Activated CD8-positive, alpha-beta memory T cell treated with anti-CD3 and anti-CD28 coated beads, Interleukin-2, amount 50 U/mL, for 48 hours (primary cell): ENCODE data around the gene PKMYT1.

ENCODE experiments used
- DNase-seq: peaks from one replicate; pipeline ENCODE4 v3.0.0-alpha.2; 2020

The PKMYT1 gene

DNA sequence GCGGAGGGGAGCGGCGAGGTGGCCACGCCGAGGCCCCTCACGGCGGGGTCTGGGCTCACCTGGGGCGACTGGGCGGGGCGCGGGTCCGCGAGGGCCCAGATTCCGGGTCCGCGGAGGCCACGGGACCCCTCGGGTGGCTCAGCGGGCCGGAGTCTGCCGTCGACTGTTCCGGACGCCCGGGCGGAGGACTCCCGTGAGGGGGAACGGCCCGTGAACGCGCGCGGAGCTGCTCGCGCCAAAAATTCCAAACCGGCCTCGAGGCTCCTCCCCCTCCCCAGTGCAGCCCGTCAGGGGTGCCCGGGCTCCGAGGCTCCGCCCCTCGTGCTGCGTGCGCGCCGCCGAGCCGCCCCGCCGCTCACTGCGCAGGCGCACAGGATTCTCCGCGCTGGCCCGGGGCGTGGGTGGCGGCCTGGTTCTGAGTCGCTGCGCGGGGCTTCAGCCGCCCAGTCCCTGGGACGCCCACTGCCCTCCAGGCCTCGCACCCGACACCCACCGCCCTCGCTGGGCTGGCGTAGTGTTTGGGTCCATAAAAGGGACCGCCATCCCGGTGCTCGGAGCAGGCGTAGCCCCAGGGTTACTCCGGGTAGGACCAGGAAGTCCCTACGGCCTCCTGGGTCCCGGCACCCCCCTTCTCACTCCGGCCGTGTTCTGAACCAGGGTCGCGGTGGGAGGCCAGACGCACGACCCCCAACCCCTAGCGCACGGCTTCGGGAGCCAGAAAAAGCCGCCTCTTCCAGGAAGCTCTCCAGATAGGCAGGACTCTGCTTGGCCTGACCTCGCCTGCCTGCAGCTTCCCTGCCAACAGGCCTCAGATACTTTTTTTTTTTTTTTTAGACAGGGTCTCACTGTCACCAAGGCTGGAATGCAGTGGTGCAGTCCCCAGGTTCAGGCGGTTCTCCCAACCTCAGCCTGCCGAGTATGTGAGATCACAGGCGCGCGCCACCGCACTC, at the start of gene PKMYT1:
Gene PKMYT1, minus strand, starts transcription at position 220 of the 950 bp plus-strand sequence. CDS start 789 bp downstream, outside the sequence.
- DNase-seq = peak; percentile 99

DNA sequence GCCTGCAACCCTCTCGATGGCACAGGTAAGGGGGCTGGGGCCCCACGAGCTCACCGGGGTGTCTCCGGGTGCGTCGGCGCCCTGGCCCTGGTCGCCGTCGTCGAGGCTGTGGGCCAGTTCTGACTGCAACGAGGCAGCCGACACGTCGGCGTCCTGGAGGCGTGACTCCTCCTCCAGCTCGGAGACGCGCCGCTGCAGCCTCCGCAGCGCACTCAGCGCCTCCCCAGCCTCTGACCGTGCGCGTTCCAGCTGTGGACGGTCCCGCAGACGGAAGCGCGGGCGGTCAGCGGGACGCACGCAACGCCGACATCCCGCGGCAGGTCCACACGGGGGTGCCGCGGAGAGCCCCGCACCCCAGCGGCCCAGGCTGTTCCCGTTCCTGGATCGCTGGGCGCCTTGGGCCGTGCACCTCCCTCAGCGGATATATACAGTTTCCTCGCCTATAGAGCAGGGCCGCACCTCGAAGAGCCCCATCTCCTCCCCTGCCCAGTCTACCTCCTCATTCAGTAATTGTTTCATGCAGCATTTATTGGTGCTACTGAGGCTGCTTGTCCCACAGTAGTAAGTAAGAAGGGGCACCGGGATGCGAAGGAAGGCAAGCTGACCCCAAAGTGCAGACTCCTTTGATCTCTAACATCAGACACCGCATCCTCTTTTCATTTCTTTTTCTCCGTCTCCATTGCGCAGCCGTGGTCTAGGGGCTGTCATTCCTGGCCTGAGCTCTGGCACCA, 49.4 kb upstream of the PKMYT1 start:
- peak; percentile 80 for DNase-seq

DNA sequence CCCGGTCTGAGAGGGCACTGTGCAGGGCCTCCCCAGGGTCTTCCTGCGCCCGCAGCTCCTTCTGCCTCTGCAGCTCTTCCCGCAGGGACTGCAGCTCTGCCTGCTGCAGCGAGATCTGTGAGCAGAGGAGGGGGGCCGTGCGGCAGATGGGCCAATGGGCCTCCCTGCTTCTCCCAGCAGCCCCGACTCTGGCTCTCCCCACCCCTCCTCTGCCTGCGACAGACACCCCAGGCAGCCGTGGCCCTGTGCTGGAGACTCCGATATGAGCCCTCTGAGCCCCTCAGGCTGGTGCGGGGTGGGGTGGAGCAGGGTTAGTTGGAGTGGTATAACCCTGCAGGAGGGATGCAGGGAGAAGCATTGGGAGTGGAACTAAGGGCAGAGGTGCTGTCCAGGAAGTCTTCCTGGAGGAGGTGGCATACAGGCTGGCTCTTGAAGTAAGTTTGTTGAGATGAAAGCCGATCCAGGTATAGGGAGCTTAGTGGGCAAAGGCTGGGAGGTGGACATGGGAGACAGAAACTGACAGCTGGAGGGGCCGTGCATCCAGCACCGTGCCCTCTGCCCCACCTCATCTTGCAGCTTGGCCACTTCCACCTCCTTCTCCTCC, 48.6 kb upstream of the PKMYT1 start:
- DNase-seq = no peak

DNA sequence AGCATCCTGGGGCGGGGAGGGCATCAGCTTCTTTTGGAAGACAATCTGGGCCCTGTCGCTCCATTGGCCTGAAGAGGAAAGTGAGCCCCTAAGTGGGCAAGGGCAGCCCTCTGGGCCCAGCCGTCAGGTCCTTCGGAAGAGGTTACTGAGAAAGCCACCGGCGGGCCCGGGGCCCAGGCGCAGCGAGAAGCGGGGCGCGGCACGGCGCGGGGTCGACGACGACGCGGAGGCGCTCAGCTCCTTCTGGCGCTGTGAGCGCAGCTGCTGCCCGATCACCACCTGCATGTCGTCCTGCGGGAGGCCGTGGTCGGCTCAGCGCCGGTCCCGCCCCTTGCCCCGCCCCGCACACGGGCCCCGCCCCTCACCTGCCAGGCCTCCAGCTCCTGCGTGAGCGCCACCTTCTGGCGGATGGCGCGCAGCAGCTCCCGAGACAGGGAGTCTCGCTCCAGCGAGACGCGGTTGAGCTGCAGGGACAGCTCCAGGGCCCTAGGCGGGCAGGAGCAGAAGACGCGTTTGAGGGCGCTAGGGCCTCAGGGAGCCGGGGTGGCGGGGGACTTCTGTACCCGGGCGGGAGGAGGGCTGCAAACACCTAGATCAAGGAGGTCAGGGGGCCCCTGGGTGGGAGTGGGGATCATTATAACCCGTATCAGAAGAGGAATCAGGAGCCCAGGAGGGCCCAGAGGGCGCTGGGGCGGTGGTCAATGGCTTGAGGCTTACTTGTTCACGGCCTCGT, 47.9 kb upstream of the PKMYT1 start:
- peak; percentile 96 for DNase-seq

DNA sequence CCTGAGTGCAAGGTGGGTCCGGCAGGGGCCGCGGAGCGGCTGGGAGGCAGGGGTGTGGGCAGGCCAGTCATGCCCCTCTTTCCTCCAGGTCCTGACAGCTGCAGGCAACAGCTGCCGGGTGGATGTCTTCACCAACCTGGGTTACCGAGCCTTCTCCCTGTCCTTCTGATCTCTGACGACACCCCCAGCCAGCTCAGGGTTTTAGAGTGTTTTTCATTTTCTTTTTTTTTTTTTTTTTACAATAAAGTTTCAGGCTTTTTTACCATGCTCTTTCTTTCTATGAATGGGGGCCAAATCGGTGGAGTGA, 47.2 kb upstream of the PKMYT1 start:
- DNase-seq = no peak

- DNase-seq = no peak
Measured at GRCh38 chr16:3026609-3027488, 46.6 kb upstream of the PKMYT1 start.

GRCh38 chr16:3026003-3026378, 45.7 kb upstream of the PKMYT1 start:
- no peak for DNase-seq

DNA sequence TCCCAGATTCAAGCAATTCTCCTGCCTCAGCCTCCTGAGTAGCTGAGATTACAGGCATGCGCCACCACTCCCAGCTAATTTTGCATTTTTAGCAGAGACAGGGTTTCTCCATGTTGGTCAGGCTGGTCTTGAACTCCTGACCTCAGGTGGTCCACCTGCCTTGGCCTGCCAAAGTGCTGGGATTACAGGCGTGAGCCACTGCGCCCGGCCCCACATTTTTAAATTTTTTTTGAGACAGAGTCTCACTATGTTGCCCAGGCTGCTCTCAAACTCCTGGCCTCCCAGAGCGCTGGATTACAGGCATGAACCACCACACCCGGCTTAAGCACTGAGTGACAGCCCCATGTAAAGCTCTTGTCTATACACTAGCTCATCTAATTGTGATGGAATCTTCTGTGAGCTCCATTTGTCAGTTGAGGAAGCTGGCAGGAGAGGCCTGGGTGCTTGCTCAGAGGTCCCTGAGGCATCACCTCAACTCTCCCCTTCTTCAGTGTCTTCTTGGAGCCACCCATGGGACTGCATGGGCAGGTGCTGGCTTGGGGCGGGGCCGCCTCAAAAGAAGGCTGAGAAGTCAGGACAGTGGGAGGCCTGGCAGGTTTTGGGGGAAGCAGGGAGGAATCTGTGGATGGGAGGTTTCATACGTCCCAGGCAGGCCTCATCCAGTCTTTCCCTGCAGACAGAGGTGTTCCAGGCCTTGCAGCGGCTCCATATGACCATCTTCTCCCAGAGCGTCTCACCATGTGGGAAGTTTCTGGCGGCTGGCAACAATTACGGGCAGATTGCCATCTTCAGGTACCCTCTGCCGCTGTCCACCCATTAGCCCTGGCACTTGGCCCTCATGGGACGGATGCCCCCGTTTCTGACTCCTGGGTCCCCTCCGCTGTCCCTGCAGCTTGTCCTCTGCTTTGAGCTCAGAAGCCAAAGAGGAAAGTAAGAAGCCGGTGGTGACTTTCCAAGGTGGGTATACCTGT, 45.1 kb upstream of the PKMYT1 start:
- no peak for DNase-seq

DNA sequence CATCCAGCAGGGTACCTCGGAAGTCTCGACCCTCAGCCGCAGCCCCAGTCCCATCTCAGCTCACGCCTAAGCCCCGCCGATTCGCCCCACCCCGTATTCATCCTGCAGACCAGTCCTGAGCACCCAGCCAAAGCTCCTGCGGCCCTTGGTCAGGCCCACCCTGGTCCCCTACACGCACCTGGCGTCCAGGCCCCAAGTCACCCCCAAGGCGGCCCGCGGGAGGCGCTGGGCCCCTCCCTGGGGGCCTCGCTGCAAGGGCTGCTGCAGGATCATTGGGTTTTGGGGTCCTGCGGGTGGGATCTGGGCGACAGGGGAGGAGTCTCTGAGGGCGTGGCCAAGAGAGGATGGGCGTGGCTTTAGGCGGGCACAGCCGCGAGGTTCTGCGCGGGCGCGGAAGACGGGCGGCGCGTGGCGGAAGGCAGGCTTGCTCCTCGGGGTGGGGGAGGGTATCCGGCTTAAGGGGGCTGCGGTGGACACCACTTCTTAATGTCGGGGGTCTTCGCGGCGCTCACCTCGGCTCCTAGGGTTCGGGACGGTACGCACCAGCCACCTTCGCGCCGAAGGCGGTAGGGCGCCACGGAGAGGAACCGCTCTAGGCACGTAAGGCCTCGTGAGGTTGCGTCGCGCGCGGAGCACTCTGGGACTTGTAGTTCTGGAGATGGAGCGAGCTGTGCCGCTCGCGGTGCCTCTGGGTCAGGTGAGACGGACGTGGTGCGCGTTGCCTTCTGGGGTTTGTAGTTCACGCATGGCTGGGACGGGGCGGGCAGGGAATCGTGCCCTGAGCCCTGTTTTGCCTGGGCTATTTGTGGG, 43.6 kb upstream of the PKMYT1 start, which contains the start of the genes HCFC1R1 and THOC6:
Gene HCFC1R1, minus strand, starts transcription at position 274 of the 810 bp plus-strand sequence. Its CDS starts 1 bp downstream, at position 273.
Gene THOC6, plus strand, starts transcription at position 367 of the 810 bp plus-strand sequence. Its CDS starts 292 bp downstream, at position 659.
- peak; percentile 96 for DNase-seq

- DNase-seq = no peak
Measured at GRCh38 chr16:3023415-3023668, 43.1 kb upstream of the PKMYT1 start.

DNA sequence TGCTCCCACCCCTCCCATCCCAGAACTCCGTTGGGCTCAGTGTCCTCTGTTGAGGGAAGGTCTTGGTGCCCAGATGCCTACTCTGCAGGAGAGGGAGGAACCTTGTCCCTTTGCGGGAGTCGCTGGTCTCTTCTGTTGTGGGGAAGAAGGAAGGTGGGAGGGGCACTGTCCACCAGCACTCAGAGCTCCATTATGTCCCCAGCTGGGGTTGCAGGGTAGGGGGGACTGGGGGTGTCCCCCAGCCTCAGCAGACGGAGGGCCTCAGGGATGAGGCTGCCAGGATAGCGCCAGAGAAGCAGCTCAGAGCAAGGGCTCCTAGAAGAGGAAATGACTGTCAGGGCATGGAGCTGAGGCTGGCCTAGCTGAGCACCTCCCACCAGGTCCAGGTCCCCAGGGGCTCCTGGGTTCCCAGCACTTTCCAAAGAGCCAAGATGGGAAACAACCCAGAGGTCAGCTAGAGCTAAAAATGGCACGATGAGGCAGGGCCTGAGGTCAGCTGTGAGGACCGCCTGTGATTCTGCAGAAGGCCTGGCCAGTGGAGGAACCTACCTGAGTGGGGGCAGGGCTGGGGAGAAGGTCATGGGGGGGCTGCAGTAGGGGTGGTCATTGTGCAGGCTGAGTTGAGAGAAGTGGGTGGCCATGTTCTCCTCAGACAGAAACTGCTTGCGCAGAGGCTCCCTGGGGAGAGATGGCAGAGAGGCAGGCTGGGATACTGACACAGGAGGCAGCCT, 42.6 kb upstream of the PKMYT1 start:
- DNase-seq = no peak

DNA sequence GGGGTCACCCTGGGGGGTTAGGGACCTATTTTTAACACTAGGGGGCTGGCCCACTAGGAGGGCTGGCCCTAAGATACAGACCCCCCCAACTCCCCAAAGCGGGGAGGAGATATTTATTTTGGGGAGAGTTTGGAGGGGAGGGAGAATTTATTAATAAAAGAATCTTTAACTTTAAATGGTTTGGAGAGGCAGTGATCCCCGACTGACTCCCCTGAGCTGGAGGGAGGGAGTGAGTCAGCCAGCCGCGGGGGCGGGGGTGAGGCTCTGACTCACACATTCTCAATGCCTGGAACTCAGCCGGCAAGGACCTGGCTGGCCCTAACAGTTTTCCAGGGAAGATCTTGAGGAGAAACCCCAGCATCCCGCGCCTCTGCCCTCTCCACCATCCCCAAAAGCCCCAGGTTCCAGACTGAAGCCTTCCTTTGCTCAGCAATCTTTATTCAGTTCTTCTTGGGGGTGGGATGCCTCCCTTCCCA, 42.0 kb upstream of the PKMYT1 start:
- DNase-seq = peak; percentile 92

DNA sequence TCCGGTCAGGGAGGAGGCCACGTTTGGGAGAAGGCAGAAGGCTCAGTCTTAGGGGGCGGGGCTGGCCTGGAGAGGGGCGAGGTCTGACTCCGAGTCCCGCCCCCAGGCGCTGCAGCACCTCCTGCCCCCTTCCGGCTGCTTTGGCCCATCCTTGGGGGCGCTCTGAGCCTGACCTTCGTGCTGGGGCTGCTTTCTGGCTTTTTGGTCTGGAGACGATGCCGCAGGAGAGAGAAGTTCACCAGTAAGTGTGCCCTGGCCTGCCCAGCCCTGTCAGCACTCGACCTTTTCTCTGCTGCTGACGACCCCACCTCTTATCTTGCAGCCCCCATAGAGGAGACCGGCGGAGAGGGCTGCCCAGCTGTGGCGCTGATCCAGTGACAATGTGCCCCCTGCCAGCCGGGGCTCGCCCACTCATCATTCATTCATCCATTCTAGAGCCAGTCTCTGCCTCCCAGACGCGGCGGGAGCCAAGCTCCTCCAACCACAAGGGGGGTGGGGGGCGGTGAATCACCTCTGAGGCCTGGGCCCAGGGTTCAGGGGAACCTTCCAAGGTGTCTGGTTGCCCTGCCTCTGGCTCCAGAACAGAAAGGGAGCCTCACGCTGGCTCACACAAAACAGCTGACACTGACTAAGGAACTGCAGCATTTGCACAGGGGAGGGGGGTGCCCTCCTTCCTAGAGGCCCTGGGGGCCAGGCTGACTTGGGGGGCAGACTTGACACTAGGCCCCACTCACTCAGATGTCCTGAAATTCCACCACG, 41.4 kb upstream of the PKMYT1 start:
- DNase-seq = peak; percentile 89

DNA sequence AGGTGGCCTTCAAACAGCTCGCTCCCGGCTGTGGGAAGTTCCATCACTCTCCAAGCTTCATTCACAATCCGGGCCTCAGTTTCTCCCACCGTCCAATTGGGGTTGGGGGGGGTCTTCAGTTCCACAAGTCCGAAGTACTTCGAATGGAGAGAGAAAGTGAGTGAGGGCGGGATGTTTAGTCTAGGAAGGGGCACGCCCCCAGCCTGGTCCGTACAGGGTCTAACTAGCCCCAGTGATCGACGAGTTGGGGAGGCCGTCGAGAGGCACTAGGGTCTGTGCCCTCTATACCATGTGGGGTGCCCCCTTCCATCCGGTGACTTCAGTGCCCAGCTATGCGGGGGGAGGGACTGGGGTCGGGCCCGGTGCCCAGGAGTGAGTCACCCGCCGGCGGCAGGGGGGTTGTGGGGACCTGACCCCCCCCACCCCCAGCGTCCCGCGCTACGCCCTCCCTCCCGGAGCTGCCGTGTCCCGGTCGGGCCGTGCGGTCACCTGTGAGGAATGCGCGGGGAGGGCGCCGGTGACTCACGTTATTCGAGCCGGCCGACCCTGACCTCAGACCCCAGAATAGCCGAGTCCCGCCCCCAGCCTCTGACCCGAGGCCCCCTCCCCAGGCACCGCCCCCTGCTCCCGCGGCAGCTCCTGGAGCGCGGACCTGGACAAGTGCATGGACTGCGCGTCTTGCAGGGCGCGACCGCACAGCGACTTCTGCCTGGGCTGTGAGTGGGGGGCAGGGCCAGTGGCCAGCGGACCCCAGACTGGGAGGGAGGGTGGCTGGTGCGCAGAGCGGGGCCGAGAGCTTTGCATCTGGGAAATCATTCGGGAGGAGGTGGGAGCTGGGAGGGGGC, 40.6 kb upstream of the PKMYT1 start:
- peak; percentile 76 for DNase-seq

GRCh38 chr16:3020247-3020603, 40.0 kb upstream of the PKMYT1 start, which contains the start of gene TNFRSF12A:
Gene TNFRSF12A (plus strand): TSS chr16:3020368. CDS start chr16:3020398, 30 bp downstream.
- peak; percentile 86 for DNase-seq

DNA sequence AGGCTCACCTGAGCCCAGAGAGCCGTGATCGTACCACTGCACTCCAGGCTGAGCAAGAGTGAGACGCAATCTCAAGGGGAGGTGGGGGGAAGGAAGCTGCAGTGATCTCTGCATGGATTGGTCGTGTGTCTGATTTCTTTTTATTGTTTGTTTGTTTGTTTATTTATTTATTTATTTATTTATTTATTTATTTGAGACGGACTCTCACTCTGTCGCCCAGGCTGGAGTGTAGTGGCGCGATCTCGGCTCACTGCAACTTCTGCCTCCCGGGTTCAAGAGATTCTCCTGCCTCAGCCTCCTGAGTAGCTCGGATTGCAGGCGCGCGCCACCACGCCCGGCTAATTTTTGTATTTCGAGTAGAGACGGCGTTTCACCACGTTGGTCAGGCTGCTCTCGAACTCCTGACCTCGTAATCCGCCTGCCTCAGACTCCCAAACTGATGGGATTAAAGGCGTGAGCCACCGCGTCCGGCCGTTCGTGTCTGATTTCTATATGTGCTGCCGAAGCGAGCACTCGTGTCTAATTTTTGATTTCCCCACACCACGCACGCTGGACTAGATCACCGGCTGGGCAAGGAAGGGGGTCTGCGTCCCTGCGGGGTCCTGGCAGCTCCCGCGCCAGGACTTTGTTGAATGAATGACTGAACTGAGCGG, 39.5 kb upstream of the PKMYT1 start:
- DNase-seq = no peak
